WTC11 (cell line): Measurements from ENCODE around the gene CDH3. TPM values are rescaled to one million over a fixed set of nuclear protein-coding genes. Genes with fewer than 3 reads are reported as not detected.

ENCODE experiments used
- ATAC-seq: fragments of 200-7000 bp; cut with Tn5 transposase; 2 replicates; pipeline ENCODE4 v1.10.0; 2021; ENCODE audit warnings: mild to moderate bottlenecking, moderate library complexity
- CTCF ChIA-PET: fragments of 300-600 bp; sonication (Branson Sonifier 250); formaldehyde crosslinking; loops from one replicate; lab custom pipeline; 2021; ENCODE audit warnings: antibody characterized with exemption; lab: Charles Lee
- POLR2A ChIA-PET: fragments of 350-600 bp; sonication (Branson Sonifier 250); formaldehyde crosslinking; loops from one replicate; lab custom pipeline; 2021; ENCODE audit warnings: antibody characterized with exemption; lab: Charles Lee
- DNase-seq: peaks from one replicate; pipeline ENCODE4 v3.0.0; 2021; ENCODE audit warnings: low spot score
- H3K27ac Mint-ChIP-seq: 2 replicates; pipeline ENCODE4 v1.8.0; 2021; ENCODE audit warnings: mixed read lengths
- H3K27me3 Mint-ChIP-seq: 2 replicates; pipeline ENCODE4 v1.8.0; 2021; ENCODE audit warnings: low read depth, mild to moderate bottlenecking, moderate library complexity, mixed read lengths
- H3K36me3 Mint-ChIP-seq: 2 replicates; pipeline ENCODE4 v1.8.0; 2021; ENCODE audit warnings: mixed read lengths
- H3K4me1 Mint-ChIP-seq: 2 replicates; pipeline ENCODE4 v1.8.0; 2022; ENCODE audit warnings: mixed read lengths
- H3K4me3 Mint-ChIP-seq: 2 replicates; pipeline ENCODE4 v1.8.0; 2021; ENCODE audit warnings: mild to moderate bottlenecking, moderate library complexity, mixed read lengths
- H3K9me3 Mint-ChIP-seq: 2 replicates; pipeline ENCODE4 v1.8.0; 2021; ENCODE audit warnings: mixed read lengths
- AR ChIP-seq: fragments of 250-450 bp; sonication (Bioruptor Pico); IDR thresholded peaks from 2 replicates; pipeline ENCODE4 v1.9.0; 2021; ENCODE audit warnings: mild to moderate bottlenecking
- ATF1 ChIP-seq: sonication (generic); formaldehyde crosslinking; IDR thresholded peaks from 2 replicates; pipeline ENCODE4 v1.8.1; 2023; ENCODE audit warnings: mild to moderate bottlenecking, moderate library complexity, missing genetic modification reagents
- ELF4 ChIP-seq: sonication (generic); formaldehyde crosslinking; IDR thresholded peaks from 2 replicates; pipeline ENCODE4 v1.8.1; 2022; ENCODE audit warnings: low read depth, mild to moderate bottlenecking, moderate library complexity, missing genetic modification reagents
- ERG ChIP-seq: fragments of 250-450 bp; sonication (Bioruptor Pico); IDR thresholded peaks from 2 replicates; pipeline ENCODE4 v1.8.0; 2021; ENCODE audit warnings: mild to moderate bottlenecking
- FOXK1 ChIP-seq: sonication (generic); formaldehyde crosslinking; IDR thresholded peaks from 2 replicates; pipeline ENCODE4 v1.8.0; 2022; ENCODE audit warnings: mild to moderate bottlenecking, moderate library complexity, missing genetic modification reagents
- GABPB1 ChIP-seq: sonication (generic); formaldehyde crosslinking; IDR thresholded peaks from 2 replicates; pipeline ENCODE4 v1.8.1; 2023; ENCODE audit warnings: mild to moderate bottlenecking, missing genetic modification reagents
- HMGA2 ChIP-seq: fragments of 250-450 bp; sonication (Bioruptor Pico); IDR thresholded peaks from 2 replicates; pipeline ENCODE4 v1.4.0; 2021; ENCODE audit warnings: mild to moderate bottlenecking, moderate library complexity
- JAZF1 ChIP-seq: fragments of 250-450 bp; sonication (Bioruptor Pico); IDR thresholded peaks from 2 replicates; pipeline ENCODE4 v1.9.0; 2021; ENCODE audit warnings: moderate library complexity, mild to moderate bottlenecking, inconsistent platforms
- MYBL2 ChIP-seq: sonication (generic); formaldehyde crosslinking; IDR thresholded peaks from 2 replicates; pipeline ENCODE4 v1.8.1; 2023; ENCODE audit warnings: mild to moderate bottlenecking, moderate library complexity, missing genetic modification reagents
- NR2C2 ChIP-seq: sonication (generic); formaldehyde crosslinking; IDR thresholded peaks from 2 replicates; pipeline ENCODE4 v1.8.0; 2022; ENCODE audit warnings: mild to moderate bottlenecking, missing genetic modification reagents
- PRRX2 ChIP-seq: fragments of 250-450 bp; sonication (Bioruptor Pico); IDR thresholded peaks from 2 replicates; pipeline ENCODE4 v1.8.0; 2021; ENCODE audit warnings: mild to moderate bottlenecking
- RELA ChIP-seq: sonication (generic); formaldehyde crosslinking; IDR thresholded peaks from 2 replicates; pipeline ENCODE4 v1.8.1; 2022; ENCODE audit warnings: missing genetic modification reagents, mild to moderate bottlenecking, borderline replicate concordance
- SMAD4 ChIP-seq: sonication (generic); formaldehyde crosslinking; IDR thresholded peaks from 2 replicates; pipeline ENCODE4 v1.8.0; 2022; ENCODE audit warnings: mild to moderate bottlenecking, missing genetic modification reagents
- TEAD1 ChIP-seq: sonication (generic); formaldehyde crosslinking; IDR thresholded peaks from 2 replicates; pipeline ENCODE4 v1.8.0; 2022; ENCODE audit warnings: mild to moderate bottlenecking, missing genetic modification reagents
- ZBTB43 ChIP-seq: sonication (generic); formaldehyde crosslinking; IDR thresholded peaks from 2 replicates; pipeline ENCODE4 v1.8.1; 2023; ENCODE audit warnings: mild to moderate bottlenecking, missing genetic modification reagents
- ZNF121 ChIP-seq: sonication (generic); formaldehyde crosslinking; IDR thresholded peaks from 2 replicates; pipeline ENCODE4 v1.8.0; 2023; ENCODE audit warnings: missing genetic modification reagents
- ZNF423 ChIP-seq: fragments of 250-450 bp; sonication (Bioruptor Pico); IDR thresholded peaks from 2 replicates; pipeline ENCODE4 v2.1.2; 2022; ENCODE audit warnings: mild to moderate bottlenecking, moderate library complexity
- total RNA-seq: library from RNA; stranded (reverse); gene quantifications from 3 replicates; pipeline ENCODE4 v1.2.3, GENCODE V29; 2021
- TF ChIP-seq, protein P1 (sequence below): sonication (generic); formaldehyde crosslinking; IDR thresholded peaks from 2 replicates; pipeline ENCODE4 v1.8.1; 2022; ENCODE audit warnings: mild to moderate bottlenecking, moderate library complexity, missing genetic modification reagents
- TF ChIP-seq, protein P2 (sequence below): sonication (generic); formaldehyde crosslinking; IDR thresholded peaks from 2 replicates; pipeline ENCODE4 v1.8.0; 2023; ENCODE audit warnings: missing genetic modification reagents, mild to moderate bottlenecking, borderline replicate concordance
- TF ChIP-seq, protein P3 (sequence below): fragments of 250-450 bp; sonication (Bioruptor Pico); conservative IDR thresholded peaks from 2 replicates; pipeline ENCODE4 v1.9.0; 2021; ENCODE audit warnings: mild to moderate bottlenecking

CDH3 gene
- total RNA-seq, 1 experiment from 2014 or later: 128 TPM

DNA sequence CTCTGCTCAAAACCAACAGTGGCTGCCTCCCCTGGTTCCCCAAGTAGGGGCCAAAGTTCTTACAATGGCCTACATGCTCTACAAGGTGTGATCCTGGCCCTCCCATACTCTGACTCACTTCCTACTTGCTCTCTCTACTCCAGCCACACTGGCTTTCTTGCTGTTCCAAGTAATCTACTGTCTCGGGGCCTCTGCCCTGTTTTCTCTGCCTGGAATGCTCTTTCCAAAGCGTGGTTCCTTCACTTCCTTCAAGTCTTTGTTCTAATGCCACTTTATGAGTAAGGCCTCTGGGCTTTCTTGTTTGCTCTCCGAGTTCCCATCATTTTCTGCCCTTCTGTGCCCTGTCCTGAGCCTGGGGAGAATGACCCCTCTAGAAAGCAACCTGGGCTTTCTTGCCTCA lies 4.1 kb upstream of the CDH3 start (continued):
- TF ChIP-seq RELA (CRISPR knock-in tag) (no peak), NR2C2 (CRISPR knock-in tag) (no peak), ATF1 (CRISPR knock-in tag) (no peak), HMGA2 (CRISPR knock-in tag) (no peak), PRRX2 (CRISPR knock-in tag) (no peak), GABPB1 (CRISPR knock-in tag) (no peak), ELF4 (CRISPR knock-in tag) (no peak), JAZF1 (no peak), TEAD1 (CRISPR knock-in tag) (no peak), SMAD4 (no peak)
- TF ChIP-seq, protein P1, sequence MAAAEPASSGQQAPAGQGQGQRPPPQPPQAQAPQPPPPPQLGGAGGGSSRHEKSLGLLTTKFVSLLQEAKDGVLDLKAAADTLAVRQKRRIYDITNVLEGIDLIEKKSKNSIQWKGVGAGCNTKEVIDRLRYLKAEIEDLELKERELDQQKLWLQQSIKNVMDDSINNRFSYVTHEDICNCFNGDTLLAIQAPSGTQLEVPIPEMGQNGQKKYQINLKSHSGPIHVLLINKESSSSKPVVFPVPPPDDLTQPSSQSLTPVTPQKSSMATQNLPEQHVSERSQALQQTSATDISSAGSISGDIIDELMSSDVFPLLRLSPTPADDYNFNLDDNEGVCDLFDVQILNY: no peak

- ChIA-PET POLR2A (interaction anchor here (1.0 kb wide), 1 partner anchor 16 kb away, joined by 8 read pairs; no protein-coding TSS in a partner anchor), CTCF (interaction anchor here (0.6 to 5.6 kb wide), 6 partner anchors 10 to 121 kb away, joined by 3 to 61 read pairs (median 4); partner anchors contain the start of gene CDH1)
- H3K27me3 Mint-ChIP-seq: peaks cover 25% of the 10 kb centered on the region
- no peak for DNase-seq
- no peaks in the 10 kb centered on the region for H3K9me3 Mint-ChIP-seq
- peaks cover 34% of the 10 kb centered on the region for H3K4me1 Mint-ChIP-seq
- ATAC-seq: no peak
- no peak for TF ChIP-seq TEAD1 (CRISPR knock-in tag)
- peak; percentile 93 for TF ChIP-seq ZNF121 (CRISPR knock-in tag)
- no peaks in the 10 kb centered on the region for H3K36me3 Mint-ChIP-seq
- H3K4me3 Mint-ChIP-seq: peak overlapping the region; percentile 89
- H3K27ac Mint-ChIP-seq: peak overlapping the region; percentile 62
Measured at GRCh38 chr16:68642047-68642435, 3.1 kb upstream of the CDH3 start.

- ChIA-PET POLR2A (interaction anchor here (1.0 kb wide), 1 partner anchor 16 kb away, joined by 8 read pairs; no protein-coding TSS in a partner anchor), CTCF (interaction anchor here (0.6 to 5.6 kb wide), 6 partner anchors 11 to 122 kb away, joined by 3 to 61 read pairs (median 4); partner anchors contain the start of gene CDH1)
- ATAC-seq (peak; percentile 19), DNase-seq (peak; percentile 84)
- H3K4me3 Mint-ChIP-seq: peak overlapping the region; percentile 89
- H3K9me3 Mint-ChIP-seq: no peaks in the 10 kb centered on the region
- H3K27ac Mint-ChIP-seq: peak overlapping the region; percentile 62
- peaks cover 39% of the 10 kb centered on the region for H3K4me1 Mint-ChIP-seq
- peaks cover 25% of the 10 kb centered on the region for H3K27me3 Mint-ChIP-seq
- no peaks in the 10 kb centered on the region for H3K36me3 Mint-ChIP-seq
- TF ChIP-seq ZNF121 (CRISPR knock-in tag) (peak; percentile 87), AR (CRISPR knock-in tag) (no peak), MYBL2 (CRISPR knock-in tag) (0 out of 2 replicates have a peak, but pooled peaks have one; percentile 40), ZBTB43 (no peak), FOXK1 (peak; percentile 91), TEAD1 (CRISPR knock-in tag) (0 out of 2 replicates have a peak, but pooled peaks have one; percentile 59), ZNF423 (CRISPR knock-in tag) (peak; percentile 78), ERG (0 out of 2 replicates have a peak, but pooled peaks have one; percentile 45)
- TF ChIP-seq, protein P2, sequence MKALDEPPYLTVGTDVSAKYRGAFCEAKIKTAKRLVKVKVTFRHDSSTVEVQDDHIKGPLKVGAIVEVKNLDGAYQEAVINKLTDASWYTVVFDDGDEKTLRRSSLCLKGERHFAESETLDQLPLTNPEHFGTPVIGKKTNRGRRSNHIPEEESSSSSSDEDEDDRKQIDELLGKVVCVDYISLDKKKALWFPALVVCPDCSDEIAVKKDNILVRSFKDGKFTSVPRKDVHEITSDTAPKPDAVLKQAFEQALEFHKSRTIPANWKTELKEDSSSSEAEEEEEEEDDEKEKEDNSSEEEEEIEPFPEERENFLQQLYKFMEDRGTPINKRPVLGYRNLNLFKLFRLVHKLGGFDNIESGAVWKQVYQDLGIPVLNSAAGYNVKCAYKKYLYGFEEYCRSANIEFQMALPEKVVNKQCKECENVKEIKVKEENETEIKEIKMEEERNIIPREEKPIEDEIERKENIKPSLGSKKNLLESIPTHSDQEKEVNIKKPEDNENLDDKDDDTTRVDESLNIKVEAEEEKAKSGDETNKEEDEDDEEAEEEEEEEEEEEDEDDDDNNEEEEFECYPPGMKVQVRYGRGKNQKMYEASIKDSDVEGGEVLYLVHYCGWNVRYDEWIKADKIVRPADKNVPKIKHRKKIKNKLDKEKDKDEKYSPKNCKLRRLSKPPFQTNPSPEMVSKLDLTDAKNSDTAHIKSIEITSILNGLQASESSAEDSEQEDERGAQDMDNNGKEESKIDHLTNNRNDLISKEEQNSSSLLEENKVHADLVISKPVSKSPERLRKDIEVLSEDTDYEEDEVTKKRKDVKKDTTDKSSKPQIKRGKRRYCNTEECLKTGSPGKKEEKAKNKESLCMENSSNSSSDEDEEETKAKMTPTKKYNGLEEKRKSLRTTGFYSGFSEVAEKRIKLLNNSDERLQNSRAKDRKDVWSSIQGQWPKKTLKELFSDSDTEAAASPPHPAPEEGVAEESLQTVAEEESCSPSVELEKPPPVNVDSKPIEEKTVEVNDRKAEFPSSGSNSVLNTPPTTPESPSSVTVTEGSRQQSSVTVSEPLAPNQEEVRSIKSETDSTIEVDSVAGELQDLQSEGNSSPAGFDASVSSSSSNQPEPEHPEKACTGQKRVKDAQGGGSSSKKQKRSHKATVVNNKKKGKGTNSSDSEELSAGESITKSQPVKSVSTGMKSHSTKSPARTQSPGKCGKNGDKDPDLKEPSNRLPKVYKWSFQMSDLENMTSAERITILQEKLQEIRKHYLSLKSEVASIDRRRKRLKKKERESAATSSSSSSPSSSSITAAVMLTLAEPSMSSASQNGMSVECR (CRISPR knock-in tag): 0 out of 2 replicates have a peak, but pooled peaks have one; percentile 66
- TF ChIP-seq, protein P3, sequence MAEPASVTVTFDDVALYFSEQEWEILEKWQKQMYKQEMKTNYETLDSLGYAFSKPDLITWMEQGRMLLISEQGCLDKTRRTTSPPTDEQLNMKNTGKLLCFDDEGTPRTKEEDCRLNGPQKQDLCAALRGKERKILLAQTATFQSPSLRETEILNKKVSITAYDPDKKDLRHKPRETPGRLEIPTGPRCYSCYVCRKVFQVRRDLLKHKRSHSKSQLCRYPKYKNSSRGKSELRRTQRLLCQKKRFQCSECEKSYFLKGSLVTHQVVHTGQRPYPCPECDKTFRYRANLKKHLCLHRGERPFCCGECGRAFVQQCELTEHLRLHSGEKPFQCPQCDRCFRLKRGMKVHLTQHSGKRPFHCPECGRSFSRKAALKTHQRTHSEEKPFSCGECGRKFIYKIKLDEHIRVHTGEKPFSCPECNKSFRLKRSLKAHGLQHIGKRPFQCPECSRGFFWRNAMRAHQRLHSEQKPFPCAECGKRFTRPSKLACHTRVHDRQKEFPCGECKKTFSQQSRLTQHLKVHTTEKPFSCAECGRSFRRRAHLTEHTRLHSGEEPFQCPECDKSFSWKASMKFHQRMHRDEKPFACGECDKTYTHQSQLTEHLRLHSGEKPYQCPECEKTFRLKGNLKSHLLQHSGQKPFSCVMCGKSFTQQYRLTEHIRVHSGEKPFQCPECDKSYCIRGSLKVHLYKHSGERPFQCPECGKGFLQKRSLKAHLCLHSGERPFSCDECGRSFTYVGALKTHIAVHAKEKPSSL (CRISPR knock-in tag): no peak
Measured at GRCh38 chr16:68642436-68643101, 2.5 kb upstream of the CDH3 start.
